Parathyroid adenoma (tissue), 2 donors: ENCODE results near the gene CCL16.

ENCODE experiments used
- H2AFZ ChIP-seq: fragments of 300-600 bp; sonication (generic); one replicate; pipeline ENCODE4 v1.7.0; 2017; ENCODE audit warnings: antibody characterized with exemption, mild to moderate bottlenecking
- H3K27ac ChIP-seq: fragments of 300-600 bp; sonication (generic); one replicate; pipeline ENCODE4 v1.7.0; 2017
- H3K27me3 ChIP-seq: fragments of 300-600 bp; sonication (generic); one replicate; pipeline ENCODE4 v1.7.0; 2017; ENCODE audit warnings: low read length; ENCODE audit not compliant: control insufficient read depth, insufficient read depth
- H3K36me3 ChIP-seq: fragments of 300-600 bp; sonication (generic); one replicate; pipeline ENCODE4 v1.7.0; 2017; ENCODE audit warnings: low read length; ENCODE audit not compliant: control insufficient read depth, insufficient read depth
- H3K4me1 ChIP-seq: fragments of 300-600 bp; sonication (generic); one replicate; pipeline ENCODE4 v1.7.0; 2017; ENCODE audit warnings: control low read depth
- H3K4me2 ChIP-seq: fragments of 300-600 bp; sonication (generic); one replicate; pipeline ENCODE4 v1.7.0; 2017; ENCODE audit warnings: low read length
- H3K4me3 ChIP-seq: fragments of 300-600 bp; sonication (generic); one replicate; pipeline ENCODE4 v1.7.0; 2017; ENCODE audit warnings: low read depth, low read length
- H3K79me2 ChIP-seq: fragments of 300-600 bp; sonication (generic); one replicate; pipeline ENCODE4 v1.7.0; 2017; ENCODE audit warnings: control low read depth
- H3K9ac ChIP-seq: fragments of 300-600 bp; sonication (generic); one replicate; pipeline ENCODE4 v1.7.0; 2017; ENCODE audit warnings: mild to moderate bottlenecking
- H3K9me3 ChIP-seq: fragments of 300-600 bp; sonication (generic); one replicate; pipeline ENCODE4 v1.7.0; 2017; ENCODE audit warnings: low read length; ENCODE audit not compliant: control insufficient read depth
- TF ChIP-seq, protein P1 (sequence below): fragments of 300-600 bp; sonication (generic); IDR thresholded peaks from one replicate; pipeline ENCODE4 v1.7.0; 2017; ENCODE audit warnings: antibody characterized with exemption, mild to moderate bottlenecking
- donor health status: primary hyperparathyroidism.

The CCL16 gene

DNA sequence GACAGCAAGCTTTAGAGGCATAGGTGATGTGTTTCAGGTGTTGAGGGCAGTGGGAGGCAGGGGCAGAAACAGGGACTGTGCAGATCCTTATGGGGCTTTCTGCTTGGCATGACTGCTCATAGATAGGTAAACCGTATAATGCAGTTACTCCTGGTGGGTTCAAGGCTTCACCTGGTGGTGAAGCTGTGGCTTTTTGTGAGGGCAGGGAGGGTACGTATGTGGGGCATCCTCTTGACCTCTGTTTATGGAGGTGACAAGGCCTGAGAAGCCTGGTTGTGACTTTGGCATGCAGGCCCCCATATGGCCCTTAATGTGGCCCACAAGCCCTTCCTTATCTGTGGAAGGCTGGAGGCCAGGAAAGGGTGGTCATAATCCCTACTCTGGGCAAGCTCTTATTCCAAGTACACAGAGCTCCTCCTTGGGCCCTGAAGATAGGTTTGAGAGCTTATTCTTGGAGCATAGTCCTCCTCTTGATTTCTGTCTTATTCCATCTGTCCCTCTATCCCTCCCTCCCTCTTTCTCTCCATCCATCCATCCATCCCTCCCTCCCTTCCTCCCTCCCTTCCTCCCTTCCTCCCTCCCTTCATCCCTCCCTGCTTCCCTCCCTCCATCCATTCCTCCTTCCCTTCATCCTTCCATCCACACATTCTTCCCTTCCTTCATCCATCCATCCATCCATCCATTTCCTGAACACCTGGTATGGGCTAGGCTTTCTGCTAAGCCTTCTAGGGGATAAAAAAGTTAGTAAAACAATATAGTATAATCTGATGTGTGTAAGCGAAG, 1.3 kb upstream of the CCL16 start:
- H3K36me3 ChIP-seq, result no peaks in the 10 kb centered on the region
- TF ChIP-seq, protein P1, sequence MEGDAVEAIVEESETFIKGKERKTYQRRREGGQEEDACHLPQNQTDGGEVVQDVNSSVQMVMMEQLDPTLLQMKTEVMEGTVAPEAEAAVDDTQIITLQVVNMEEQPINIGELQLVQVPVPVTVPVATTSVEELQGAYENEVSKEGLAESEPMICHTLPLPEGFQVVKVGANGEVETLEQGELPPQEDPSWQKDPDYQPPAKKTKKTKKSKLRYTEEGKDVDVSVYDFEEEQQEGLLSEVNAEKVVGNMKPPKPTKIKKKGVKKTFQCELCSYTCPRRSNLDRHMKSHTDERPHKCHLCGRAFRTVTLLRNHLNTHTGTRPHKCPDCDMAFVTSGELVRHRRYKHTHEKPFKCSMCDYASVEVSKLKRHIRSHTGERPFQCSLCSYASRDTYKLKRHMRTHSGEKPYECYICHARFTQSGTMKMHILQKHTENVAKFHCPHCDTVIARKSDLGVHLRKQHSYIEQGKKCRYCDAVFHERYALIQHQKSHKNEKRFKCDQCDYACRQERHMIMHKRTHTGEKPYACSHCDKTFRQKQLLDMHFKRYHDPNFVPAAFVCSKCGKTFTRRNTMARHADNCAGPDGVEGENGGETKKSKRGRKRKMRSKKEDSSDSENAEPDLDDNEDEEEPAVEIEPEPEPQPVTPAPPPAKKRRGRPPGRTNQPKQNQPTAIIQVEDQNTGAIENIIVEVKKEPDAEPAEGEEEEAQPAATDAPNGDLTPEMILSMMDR, result no peak
- no peaks in the 10 kb centered on the region for H3K79me2 ChIP-seq
- no peaks in the 10 kb centered on the region for H3K4me1 ChIP-seq
- no peak overlapping the region for H3K4me3 ChIP-seq
- H3K9me3 ChIP-seq, result no peaks in the 10 kb centered on the region
- H3K27ac ChIP-seq, result no peak overlapping the region
- no peaks in the 10 kb centered on the region for H3K27me3 ChIP-seq
- H2AFZ ChIP-seq, result no peak overlapping the region
- no peak overlapping the region for H3K4me2 ChIP-seq
- no peak overlapping the region for H3K9ac ChIP-seq

DNA sequence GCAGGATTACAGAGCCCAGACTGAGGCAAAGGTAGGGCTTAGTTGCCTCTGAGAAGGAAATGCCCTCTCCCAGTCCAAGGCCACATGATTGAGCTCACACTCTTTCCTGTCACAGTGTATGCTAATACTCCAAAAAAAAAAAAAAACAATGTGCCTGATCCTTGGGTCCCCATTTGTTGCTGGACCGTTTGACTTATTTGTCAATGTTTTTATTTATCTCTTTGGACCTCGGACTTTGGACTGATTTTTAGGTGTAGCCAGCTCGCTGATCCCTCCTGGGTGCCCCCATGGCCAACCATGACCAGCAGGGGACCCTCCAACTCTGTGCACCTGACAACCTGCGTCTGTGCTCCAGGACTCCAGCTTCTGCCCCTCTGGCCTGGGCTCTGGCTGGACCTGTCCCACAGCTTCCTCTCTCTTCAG, 622 bp upstream of the CCL16 start:
- Histone ChIP-seq H3K9ac (no peak overlapping the region), H2AFZ (no peak overlapping the region), H3K4me2 (no peak overlapping the region), H3K27ac (no peak overlapping the region), H3K36me3 (no peaks in the 10 kb centered on the region), H3K27me3 (no peaks in the 10 kb centered on the region), H3K9me3 (no peaks in the 10 kb centered on the region), H3K4me3 (no peak overlapping the region), H3K4me1 (no peaks in the 10 kb centered on the region), H3K79me2 (no peaks in the 10 kb centered on the region)
- TF ChIP-seq, protein P1, result no peak

DNA sequence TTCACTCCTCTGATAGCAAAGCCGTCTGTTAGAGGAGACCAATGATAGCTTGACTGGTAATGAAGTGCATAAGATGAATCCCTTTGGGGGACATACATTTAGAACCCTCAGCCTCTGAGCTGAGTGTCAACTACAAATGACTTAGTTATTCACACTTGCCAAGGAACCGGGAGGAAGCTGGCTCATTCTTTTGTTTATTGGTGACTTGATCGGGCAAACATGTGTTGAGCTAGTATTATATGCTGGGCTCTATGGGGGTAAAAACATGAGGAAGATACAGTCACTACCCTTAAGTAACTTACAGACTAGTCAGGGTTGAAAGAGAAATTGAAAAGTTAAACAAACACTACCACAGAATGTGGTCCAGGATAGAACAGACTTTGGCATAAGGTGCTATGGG, 3.0 kb downstream of the CCL16 start:
- Histone ChIP-seq H3K9ac (no peak overlapping the region), H3K27ac (no peak overlapping the region), H3K79me2 (no peaks in the 10 kb centered on the region), H3K36me3 (no peaks in the 10 kb centered on the region), H3K9me3 (no peaks in the 10 kb centered on the region), H3K4me3 (no peak overlapping the region), H3K27me3 (no peaks in the 10 kb centered on the region), H3K4me1 (peaks cover 2% of the 10 kb centered on the region), H3K4me2 (no peak overlapping the region), H2AFZ (no peak overlapping the region)
- TF ChIP-seq, protein P1, result no peak

DNA sequence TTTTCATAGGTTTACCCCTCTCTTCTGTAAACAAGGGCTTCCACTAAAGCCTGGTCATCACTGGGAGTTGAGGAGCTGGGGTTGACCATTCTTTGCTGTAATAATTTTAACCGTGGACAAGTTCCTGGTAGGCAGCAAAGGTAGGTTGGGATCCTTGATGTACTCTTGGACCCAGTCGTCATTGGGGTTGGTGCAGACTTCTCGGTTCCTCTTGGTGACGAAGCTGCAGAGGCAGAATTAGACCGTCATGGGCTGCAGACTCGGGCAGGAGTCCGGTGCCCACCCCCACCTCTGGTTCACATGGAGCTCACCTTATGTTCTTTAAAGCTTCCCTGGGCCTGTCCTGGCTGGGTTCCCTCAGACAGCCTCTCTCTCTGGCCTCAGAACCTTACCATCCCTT, 3.8 kb downstream of the CCL16 start:
- H3K27ac ChIP-seq, result no peak overlapping the region
- H3K9me3 ChIP-seq, result no peaks in the 10 kb centered on the region
- no peak overlapping the region for H3K9ac ChIP-seq
- H3K4me1 ChIP-seq, result peaks cover 2% of the 10 kb centered on the region
- TF ChIP-seq, protein P1, result no peak
- no peak overlapping the region for H3K4me3 ChIP-seq
- no peaks in the 10 kb centered on the region for H3K27me3 ChIP-seq
- H3K4me2 ChIP-seq, result no peak overlapping the region
- no peaks in the 10 kb centered on the region for H3K79me2 ChIP-seq
- no peak overlapping the region for H2AFZ ChIP-seq
- no peaks in the 10 kb centered on the region for H3K36me3 ChIP-seq
